OCI-LY1 (cell line): ENCODE measurements around the gene ZNF76.

ENCODE experiments used
- EZH2 ChIP-seq: fragments of 200-600 bp; sonication (generic), shearing (Covaris generic); IDR thresholded peaks from 2 replicates; pipeline ENCODE4 v1.8.0; 2017; ENCODE audit warnings: borderline replicate concordance, mixed run types, mild to moderate bottlenecking, antibody characterized with exemption, low read length, moderate library complexity, mixed read lengths
- TF ChIP-seq, protein P1 (sequence below): fragments of 200-600 bp; sonication (generic), shearing (Covaris generic); IDR thresholded peaks from 2 replicates; pipeline ENCODE4 v1.5.1; 2017; ENCODE audit warnings: mild to moderate bottlenecking, antibody characterized with exemption, low read length, moderate library complexity, mixed read lengths

DNA sequence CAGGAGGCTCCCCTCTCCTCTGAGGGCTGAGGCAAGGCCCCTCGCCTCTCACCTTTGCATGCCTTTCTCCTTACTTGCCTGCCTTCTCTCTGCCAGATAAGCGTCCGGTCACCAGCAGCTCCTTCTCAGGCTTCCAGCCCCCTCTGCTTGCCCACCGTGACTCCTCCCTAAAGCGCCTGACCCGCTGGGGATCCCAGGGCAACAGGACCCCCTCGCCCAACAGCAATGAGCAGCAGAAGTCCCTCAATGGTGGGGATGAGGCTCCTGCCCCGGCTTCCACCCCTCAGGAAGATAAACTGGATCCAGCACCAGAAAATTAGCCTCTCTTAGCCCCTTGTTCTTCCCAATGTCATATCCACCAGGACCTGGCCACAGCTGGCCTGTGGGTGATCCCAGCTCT, 61.6 kb downstream of the ZNF76 start:
- TF ChIP-seq, protein P1, sequence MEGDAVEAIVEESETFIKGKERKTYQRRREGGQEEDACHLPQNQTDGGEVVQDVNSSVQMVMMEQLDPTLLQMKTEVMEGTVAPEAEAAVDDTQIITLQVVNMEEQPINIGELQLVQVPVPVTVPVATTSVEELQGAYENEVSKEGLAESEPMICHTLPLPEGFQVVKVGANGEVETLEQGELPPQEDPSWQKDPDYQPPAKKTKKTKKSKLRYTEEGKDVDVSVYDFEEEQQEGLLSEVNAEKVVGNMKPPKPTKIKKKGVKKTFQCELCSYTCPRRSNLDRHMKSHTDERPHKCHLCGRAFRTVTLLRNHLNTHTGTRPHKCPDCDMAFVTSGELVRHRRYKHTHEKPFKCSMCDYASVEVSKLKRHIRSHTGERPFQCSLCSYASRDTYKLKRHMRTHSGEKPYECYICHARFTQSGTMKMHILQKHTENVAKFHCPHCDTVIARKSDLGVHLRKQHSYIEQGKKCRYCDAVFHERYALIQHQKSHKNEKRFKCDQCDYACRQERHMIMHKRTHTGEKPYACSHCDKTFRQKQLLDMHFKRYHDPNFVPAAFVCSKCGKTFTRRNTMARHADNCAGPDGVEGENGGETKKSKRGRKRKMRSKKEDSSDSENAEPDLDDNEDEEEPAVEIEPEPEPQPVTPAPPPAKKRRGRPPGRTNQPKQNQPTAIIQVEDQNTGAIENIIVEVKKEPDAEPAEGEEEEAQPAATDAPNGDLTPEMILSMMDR: no peak
- no peak for TF ChIP-seq EZH2
